ENCODE measurements around the gene KCNV2. TPM values are rescaled to one million over a fixed set of nuclear protein-coding genes. Genes with fewer than 3 reads are reported as not detected.

Gene KCNV2
- total RNA-seq, 4 donors from 2014 or later, result not detected

DNA sequence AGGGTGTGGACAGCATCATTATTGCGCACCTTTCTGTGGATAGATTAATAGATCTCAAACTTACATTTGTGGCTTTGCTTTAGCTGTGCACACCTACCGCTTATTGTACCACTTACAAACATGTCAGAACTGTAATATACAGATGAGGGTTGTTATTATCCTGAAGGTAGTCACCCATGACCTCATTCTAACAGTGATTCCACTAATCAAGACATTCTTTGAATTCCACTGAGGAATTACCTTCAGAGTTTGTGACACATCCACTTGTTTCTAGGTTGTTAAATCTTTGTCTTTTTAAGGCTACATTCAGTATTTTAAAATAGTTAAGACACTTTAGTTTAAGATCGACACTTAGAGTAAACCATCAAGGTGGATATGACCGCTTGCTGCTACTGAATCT, 7.8 kb downstream of the KCNV2 start:
- H3K4me3 ChIP-seq (replicated peaks in 1 of 3), result no peak overlapping the region
- no peaks in the 10 kb centered on the region for H3K36me3 ChIP-seq
- H3K27me3 ChIP-seq, result no peaks in the 10 kb centered on the region
- DNase-seq, result no peak
- no peaks in the 10 kb centered on the region for H3K9me3 ChIP-seq
- TF ChIP-seq POLR2A (IDR thresholded peaks at IDR 0.05), result no peak
- TF ChIP-seq, protein P1, sequence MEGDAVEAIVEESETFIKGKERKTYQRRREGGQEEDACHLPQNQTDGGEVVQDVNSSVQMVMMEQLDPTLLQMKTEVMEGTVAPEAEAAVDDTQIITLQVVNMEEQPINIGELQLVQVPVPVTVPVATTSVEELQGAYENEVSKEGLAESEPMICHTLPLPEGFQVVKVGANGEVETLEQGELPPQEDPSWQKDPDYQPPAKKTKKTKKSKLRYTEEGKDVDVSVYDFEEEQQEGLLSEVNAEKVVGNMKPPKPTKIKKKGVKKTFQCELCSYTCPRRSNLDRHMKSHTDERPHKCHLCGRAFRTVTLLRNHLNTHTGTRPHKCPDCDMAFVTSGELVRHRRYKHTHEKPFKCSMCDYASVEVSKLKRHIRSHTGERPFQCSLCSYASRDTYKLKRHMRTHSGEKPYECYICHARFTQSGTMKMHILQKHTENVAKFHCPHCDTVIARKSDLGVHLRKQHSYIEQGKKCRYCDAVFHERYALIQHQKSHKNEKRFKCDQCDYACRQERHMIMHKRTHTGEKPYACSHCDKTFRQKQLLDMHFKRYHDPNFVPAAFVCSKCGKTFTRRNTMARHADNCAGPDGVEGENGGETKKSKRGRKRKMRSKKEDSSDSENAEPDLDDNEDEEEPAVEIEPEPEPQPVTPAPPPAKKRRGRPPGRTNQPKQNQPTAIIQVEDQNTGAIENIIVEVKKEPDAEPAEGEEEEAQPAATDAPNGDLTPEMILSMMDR (IDR thresholded peaks at IDR 0.05), result no peak
- H3K4me1 ChIP-seq, result peaks cover 15 to 22% of the 10 kb centered on the region in 2 donors
- WGBS, 2 donors, result 59 to 66% methylated on average over 4 of the region's 4 CpGs
- intact Hi-C loops (cut with DNase I), result no loop called here
- peak overlapping the region in 2 of 3 donors; percentile 51 to 53 for H3K27ac ChIP-seq

DNA sequence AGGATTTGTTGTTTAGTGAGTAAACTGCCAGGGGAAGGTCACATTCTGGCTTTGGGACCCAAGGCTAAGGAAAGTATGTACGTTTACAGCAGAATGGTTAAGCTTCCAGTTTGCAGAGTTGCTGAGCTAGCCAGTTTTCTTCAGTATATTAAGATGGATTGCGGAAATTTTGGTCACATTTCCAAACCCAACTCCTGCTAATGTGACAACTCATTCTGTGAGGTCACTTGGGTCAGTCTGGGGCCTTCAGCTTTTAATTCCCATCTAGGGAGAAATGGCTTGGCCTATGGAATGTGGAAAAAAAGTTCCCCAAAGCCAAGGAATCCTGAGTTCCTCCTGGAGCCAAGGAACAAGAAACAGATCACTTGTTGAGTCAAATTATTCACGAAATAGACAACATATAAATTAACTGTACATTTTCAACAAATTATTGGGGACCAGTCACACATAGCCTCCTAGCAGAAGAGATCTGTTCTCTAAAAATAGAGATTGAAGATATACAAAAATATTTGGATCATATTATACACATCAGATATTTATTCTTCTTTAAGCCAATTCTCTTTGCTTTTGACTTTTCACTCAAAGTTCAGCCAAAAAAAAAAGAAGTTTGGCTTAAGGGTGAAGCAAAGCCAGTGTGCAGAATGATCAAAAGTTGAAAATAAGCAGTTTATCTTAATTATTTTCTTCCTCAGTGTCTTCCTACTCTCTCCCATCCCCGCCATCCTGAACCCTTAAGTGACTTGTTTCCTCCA, 8.8 kb downstream of the KCNV2 start:
- WGBS, 2 donors, result 87 to 88% methylated on average over 4 of the region's 4 CpGs
- peaks cover 15 to 22% of the 10 kb centered on the region in 2 donors for H3K4me1 ChIP-seq
- TF ChIP-seq POLR2A (IDR thresholded peaks at IDR 0.05), result no peak

DNA sequence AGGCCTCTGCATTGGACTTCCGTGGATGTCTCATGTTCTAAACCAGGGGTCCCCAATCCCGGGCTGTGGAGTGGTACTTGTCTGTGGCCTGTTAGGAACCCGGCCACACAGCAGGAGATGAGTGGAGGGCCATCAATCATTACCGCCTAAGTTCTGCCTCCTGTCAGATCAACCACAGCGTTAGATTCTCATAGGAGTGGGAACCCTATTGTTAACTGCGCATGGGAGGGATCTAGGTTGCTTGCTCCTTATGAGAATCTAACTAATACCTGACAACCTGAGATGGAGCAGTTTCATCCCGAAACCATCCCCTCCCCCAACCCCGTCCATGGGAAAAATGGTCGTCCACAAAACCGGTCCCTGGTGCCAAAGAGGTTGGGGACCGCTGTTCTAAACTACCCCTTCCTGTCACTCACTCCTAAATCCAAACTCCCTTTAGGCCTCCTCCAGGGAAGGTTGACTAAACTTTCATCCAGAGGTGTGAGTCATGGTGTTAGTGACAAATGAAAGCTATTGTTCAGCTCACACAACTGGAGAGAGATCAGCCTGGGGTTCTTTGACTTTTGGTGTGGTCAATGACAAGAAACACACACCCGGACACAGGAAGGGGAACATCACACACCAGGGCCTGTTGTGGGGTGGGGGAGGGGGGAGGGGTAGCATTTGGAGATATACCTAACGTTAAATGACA, 9.5 kb downstream of the KCNV2 start:
- no peaks in the 10 kb centered on the region for H3K27me3 ChIP-seq
- no peak for DNase-seq
- TF ChIP-seq POLR2A (IDR thresholded peaks at IDR 0.05), result no peak
- TF ChIP-seq, protein P1 (IDR thresholded peaks at IDR 0.05), result no peak
- intact Hi-C loops (cut with DNase I), result no loop called here
- no peak overlapping the region for H3K4me3 ChIP-seq (replicated peaks in 1 of 3)
- no peaks in the 10 kb centered on the region for H3K36me3 ChIP-seq
- no peaks in the 10 kb centered on the region for H3K9me3 ChIP-seq
- 86 to 87% methylated on average over 13 of the region's 13 CpGs for WGBS, 2 donors
- no peak overlapping the region for H3K27ac ChIP-seq
- H3K4me1 ChIP-seq, result peaks cover 15 to 22% of the 10 kb centered on the region in 2 donors

More for the DNA sequence above, 8.8 kb downstream of the KCNV2 start:
- no peak for DNase-seq
- no peaks in the 10 kb centered on the region for H3K27me3 ChIP-seq
- intact Hi-C loops (cut with DNase I), result no loop called here
- H3K9me3 ChIP-seq, result no peaks in the 10 kb centered on the region
- H3K27ac ChIP-seq, result peak overlapping the region in 1 of 3 donors; percentile 53
- H3K36me3 ChIP-seq, result no peaks in the 10 kb centered on the region
- no peak overlapping the region for H3K4me3 ChIP-seq (replicated peaks in 1 of 3)

DNA sequence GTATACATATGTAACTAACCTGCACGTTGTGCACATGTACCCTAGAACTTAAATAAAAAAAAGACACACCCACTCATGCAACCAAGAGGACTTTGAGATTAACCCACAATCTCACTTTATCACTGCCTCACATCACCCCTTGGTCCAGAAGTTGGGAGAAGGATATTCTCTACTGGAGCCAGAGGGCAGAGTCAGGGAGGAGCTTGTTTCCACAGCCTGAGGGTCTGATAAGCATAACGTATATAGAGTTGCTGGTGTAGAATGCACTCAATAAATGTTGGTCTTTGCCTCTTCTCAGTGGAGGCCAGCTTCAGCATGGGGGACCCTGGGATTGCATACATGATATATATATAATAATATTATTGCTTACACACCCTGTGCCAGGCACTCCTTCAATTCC, 10.1 kb downstream of the KCNV2 start:
- WGBS, 2 donors, result 95 to 97% methylated on average over 2 of the region's 2 CpGs
- no peaks in the 10 kb centered on the region for H3K9me3 ChIP-seq
- H3K4me1 ChIP-seq, result peaks cover 15 to 22% of the 10 kb centered on the region in 2 donors
- no peak overlapping the region for H3K4me3 ChIP-seq (replicated peaks in 1 of 3)
- TF ChIP-seq, protein P1 (IDR thresholded peaks at IDR 0.05), result no peak
- TF ChIP-seq POLR2A (IDR thresholded peaks at IDR 0.05), result no peak
- no peak overlapping the region for H3K27ac ChIP-seq
- no peak for DNase-seq
- no peaks in the 10 kb centered on the region for H3K36me3 ChIP-seq
- intact Hi-C loops (cut with DNase I), result no loop called here
- no peaks in the 10 kb centered on the region for H3K27me3 ChIP-seq

DNA sequence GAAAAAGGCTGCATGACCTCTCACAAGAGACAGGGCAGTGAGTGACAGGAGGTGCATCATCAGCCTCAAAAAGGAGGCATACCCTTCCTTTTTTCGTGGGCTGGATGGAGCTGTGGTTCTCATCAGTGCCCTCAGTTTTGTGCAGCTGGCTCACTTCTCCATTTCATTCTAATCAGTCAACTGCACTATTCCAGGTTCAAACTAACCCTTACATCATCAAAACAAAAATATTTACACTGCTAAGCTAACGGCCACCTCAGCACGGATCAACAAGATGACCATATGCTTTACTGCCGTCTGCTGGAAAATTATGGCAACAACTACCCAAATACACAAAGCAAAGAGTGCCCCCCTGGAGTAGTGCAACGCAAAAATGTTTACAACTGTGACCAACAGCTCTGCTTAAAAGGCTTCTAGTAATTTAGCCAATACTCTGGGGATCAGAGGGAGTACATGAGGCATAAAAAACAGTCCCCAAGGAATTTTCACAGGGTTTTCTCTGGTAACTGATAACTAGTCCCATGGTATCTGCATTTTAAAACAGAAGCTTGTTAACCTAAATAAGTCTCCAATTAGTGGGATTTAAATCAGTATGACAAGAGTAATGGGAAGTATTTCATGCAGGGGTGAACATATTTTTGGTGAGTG, 10.8 kb downstream of the KCNV2 start:
- intact Hi-C loops (cut with DNase I), result no loop called here
- no peaks in the 10 kb centered on the region for H3K36me3 ChIP-seq
- H3K9me3 ChIP-seq, result no peaks in the 10 kb centered on the region
- 21% methylated on average over 5 of the region's 5 CpGs for WGBS, 2 donors
- H3K4me3 ChIP-seq (replicated peaks in 1 of 3), result no peak overlapping the region
- H3K4me1 ChIP-seq, result peaks cover 10 to 17% of the 10 kb centered on the region in 2 donors
- peak; percentile 41 to 46 for DNase-seq
- TF ChIP-seq, protein P1 (IDR thresholded peaks at IDR 0.05), result peak; percentile 32 to 90 (median 68)
- no peak for TF ChIP-seq POLR2A (IDR thresholded peaks at IDR 0.05)
- no peak overlapping the region for H3K27ac ChIP-seq
- H3K27me3 ChIP-seq, result no peaks in the 10 kb centered on the region
